ENCODE results near the gene MMD2.

- no peak for TF ChIP-seq CTCF (IDR thresholded peaks at IDR 0.05; ENCODE audit: low read length)
- no peak for TF ChIP-seq EZH2 (optimal IDR thresholded peaks at IDR 0.05; ENCODE audit: low read depth, low read length)
- no peak for TF ChIP-seq EZH2phosphoT487 (IDR thresholded peaks at IDR 0.05; ENCODE audit: low read length)
Measured at GRCh38 chr7:4939971-4940728, 18.8 kb downstream of the MMD2 start.
